Activated CD4-positive, alpha-beta T cell treated with anti-CD3 and anti-CD28 coated beads for 36 hours (primary cell): Measurements from ENCODE around the gene TCHP. TPM values are rescaled to one million over a fixed set of nuclear protein-coding genes. Genes with fewer than 3 reads are reported as not detected.
A peak's percentile ranks its signal among the peaks of the same experiment; 100 is the strongest.

Source experiments
- ATAC-seq: fragments of 200-7000 bp; cut with Tn5 transposase; one replicate; pipeline ENCODE4 v1.10.0; 2021; ENCODE audit warnings: mild to moderate bottlenecking, moderate library complexity
- CTCF ChIA-PET: fragments of 350-600 bp; sonication (Branson Sonifier 250); formaldehyde crosslinking; loops from one replicate; lab custom pipeline; 2021; ENCODE audit warnings: antibody characterized with exemption; lab: Charles Lee
- POLR2A ChIA-PET: fragments of 350-600 bp; sonication (Branson Sonifier 250); formaldehyde crosslinking; loops from one replicate; lab custom pipeline; 2021; ENCODE audit warnings: antibody characterized with exemption, inconsistent platforms; lab: Charles Lee
- DNase-seq: peaks from one replicate; pipeline ENCODE4 v3.0.0-alpha.2; 2020
- H3K27ac Mint-ChIP-seq: one replicate; pipeline ENCODE4 v1.8.0; 2021; ENCODE audit warnings: mixed read lengths
- H3K27me3 Mint-ChIP-seq: one replicate; pipeline ENCODE4 v1.8.0; 2021; ENCODE audit warnings: mixed read lengths
- H3K36me3 Mint-ChIP-seq: one replicate; pipeline ENCODE4 v1.8.0; 2021; ENCODE audit warnings: low read depth, mixed read lengths
- H3K4me1 Mint-ChIP-seq: one replicate; pipeline ENCODE4 v1.8.0; 2021; ENCODE audit warnings: mixed read lengths
- H3K4me3 Mint-ChIP-seq: one replicate; pipeline ENCODE4 v1.8.0; 2021; ENCODE audit warnings: mild to moderate bottlenecking, moderate library complexity, mixed read lengths
- H3K9me3 Mint-ChIP-seq: one replicate; pipeline ENCODE4 v1.8.0; 2021; ENCODE audit warnings: low read depth, mixed read lengths
- intact Hi-C, 2 experiments: fragments of 100-400 bp; cut with DNase I in 1 of 2; cut with micrococcal nuclease in 1 of 2; formaldehyde crosslinking; loops; one replicate each; pipeline versions ENCODE4 v1.14.2 to v1.15.1; 2022 to 2024; cut with DNase I, micrococcal nuclease
- total RNA-seq, 2 experiments: library from RNA; stranded (reverse); gene quantifications; one replicate each; pipeline ENCODE4 v1.2.3, GENCODE V29; 2021

TCHP gene
- total RNA-seq, 2 experiments from 2014 or later, result 15.1 to 16.1 TPM

GRCh38 chr12:109938947-109939346, 38.9 kb downstream of the TCHP start:
- H3K4me1 Mint-ChIP-seq, result no peaks in the 10 kb centered on the region
- no peak overlapping the region for H3K27ac Mint-ChIP-seq
- H3K36me3 Mint-ChIP-seq, result peaks cover 24% of the 10 kb centered on the region

GRCh38 chr12:109939504-109939903, 39.4 kb downstream of the TCHP start:
- ChIA-PET POLR2A (no interaction called here), CTCF (interaction anchor here (0.8 to 1.0 kb wide), 2 partner anchors 19 to 24 kb away, joined by 3 to 4 read pairs; no protein-coding TSS in a partner anchor)
- no peaks in the 10 kb centered on the region for H3K4me1 Mint-ChIP-seq
- no peak for DNase-seq
- no peaks in the 10 kb centered on the region for H3K9me3 Mint-ChIP-seq
- intact Hi-C loops, result no loop called here
- H3K27me3 Mint-ChIP-seq, result no peaks in the 10 kb centered on the region
- H3K36me3 Mint-ChIP-seq, result peaks cover 21% of the 10 kb centered on the region
- H3K27ac Mint-ChIP-seq, result no peak overlapping the region
- no peak overlapping the region for H3K4me3 Mint-ChIP-seq
- ATAC-seq, result no peak

More at GRCh38 chr12:109938947-109939346, 38.9 kb downstream of the TCHP start:
- ChIA-PET POLR2A (no interaction called here), CTCF (interaction anchor here (0.6 kb wide), 1 partner anchor 992 kb away, joined by 3 read pairs; no protein-coding TSS in a partner anchor)
- Mint-ChIP-seq H3K27me3 (no peaks in the 10 kb centered on the region), H3K9me3 (no peaks in the 10 kb centered on the region), H3K4me3 (no peak overlapping the region)
- no peak for ATAC-seq
- no peak for DNase-seq
- intact Hi-C loops, result no loop called here

GRCh38 chr12:109940339-109940923, 40.4 kb downstream of the TCHP start:
- Mint-ChIP-seq H3K4me3 (no peak overlapping the region), H3K27ac (no peak overlapping the region), H3K4me1 (peaks cover 4% of the 10 kb centered on the region), H3K27me3 (no peaks in the 10 kb centered on the region), H3K9me3 (no peaks in the 10 kb centered on the region), H3K36me3 (peaks cover 26% of the 10 kb centered on the region)
- intact Hi-C loops, result no loop called here
- DNase-seq (no peak), ATAC-seq (no peak)
- POLR2A ChIA-PET, result no interaction called here
- CTCF ChIA-PET, result interaction anchor here (1.0 to 3.2 kb wide), 4 partner anchors 12 to 135 kb away, joined by 3 to 9 read pairs (median 3); no protein-coding TSS in a partner anchor

GRCh38 chr12:109943811-109944210, 43.7 kb downstream of the TCHP start:
- intact Hi-C loops, result no loop called here
- DNase-seq (no peak), ATAC-seq (no peak)
- Mint-ChIP-seq H3K36me3 (peaks cover 31% of the 10 kb centered on the region), H3K27ac (no peak overlapping the region), H3K27me3 (no peaks in the 10 kb centered on the region), H3K4me3 (no peak overlapping the region), H3K9me3 (no peaks in the 10 kb centered on the region), H3K4me1 (peaks cover 28% of the 10 kb centered on the region)
- POLR2A ChIA-PET, result no interaction called here
- CTCF ChIA-PET, result no interaction called here

- H3K36me3 Mint-ChIP-seq, result peaks cover 30% of the 10 kb centered on the region
- ChIA-PET POLR2A (no interaction called here), CTCF (interaction anchor here (1.0 to 1.2 kb wide), 2 partner anchors 11 to 92 kb away, joined by 5 to 7 read pairs; no protein-coding TSS in a partner anchor)
- no peaks in the 10 kb centered on the region for H3K9me3 Mint-ChIP-seq
- DNase-seq, result no peak
- H3K27me3 Mint-ChIP-seq, result no peaks in the 10 kb centered on the region
- intact Hi-C loops, result no loop called here
- H3K27ac Mint-ChIP-seq, result peak overlapping the region; percentile 14
- H3K4me1 Mint-ChIP-seq, result peaks cover 28% of the 10 kb centered on the region
- H3K4me3 Mint-ChIP-seq, result no peak overlapping the region
- peak; percentile 49 for ATAC-seq
Observed at GRCh38 chr12:109944561-109945359, 44.7 kb downstream of the TCHP start.

GRCh38 chr12:109946505-109946904, 46.4 kb downstream of the TCHP start:
- peak overlapping the region; percentile 70 for H3K27ac Mint-ChIP-seq
- intact Hi-C loops, result no loop called here
- ChIA-PET CTCF (no interaction called here), POLR2A (no interaction called here)
- no peaks in the 10 kb centered on the region for H3K9me3 Mint-ChIP-seq
- no peak overlapping the region for H3K4me3 Mint-ChIP-seq
- DNase-seq, result no peak
- no peaks in the 10 kb centered on the region for H3K27me3 Mint-ChIP-seq
- ATAC-seq, result peak; percentile 44
- peaks cover 28% of the 10 kb centered on the region for H3K4me1 Mint-ChIP-seq
- H3K36me3 Mint-ChIP-seq, result peaks cover 38% of the 10 kb centered on the region

GRCh38 chr12:109946913-109947312, 46.8 kb downstream of the TCHP start:
- POLR2A ChIA-PET, result no interaction called here
- Mint-ChIP-seq H3K27ac (peak overlapping the region; percentile 77), H3K27me3 (no peaks in the 10 kb centered on the region), H3K4me1 (peaks cover 28% of the 10 kb centered on the region), H3K9me3 (no peaks in the 10 kb centered on the region), H3K4me3 (no peak overlapping the region), H3K36me3 (peaks cover 40% of the 10 kb centered on the region)
- ATAC-seq (no peak), DNase-seq (no peak)
- intact Hi-C loops, result no loop called here
- CTCF ChIA-PET, result no interaction called here

GRCh38 chr12:109947521-109947920, 47.4 kb downstream of the TCHP start:
- CTCF ChIA-PET, result interaction anchor here (0.6 kb wide), 3 partner anchors 69 to 394 kb away, joined by 3 to 4 read pairs (median 4); no protein-coding TSS in a partner anchor
- no peaks in the 10 kb centered on the region for H3K27me3 Mint-ChIP-seq
- H3K27ac Mint-ChIP-seq, result peak overlapping the region; percentile 77
- ATAC-seq (no peak), DNase-seq (no peak)
- intact Hi-C loops, result no loop called here
- H3K4me1 Mint-ChIP-seq, result peaks cover 30% of the 10 kb centered on the region
- POLR2A ChIA-PET, result no interaction called here
- peaks cover 46% of the 10 kb centered on the region for H3K36me3 Mint-ChIP-seq
- H3K4me3 Mint-ChIP-seq, result no peak overlapping the region
- H3K9me3 Mint-ChIP-seq, result no peaks in the 10 kb centered on the region

- no peak overlapping the region for H3K4me3 Mint-ChIP-seq
- DNase-seq, result no peak
- no peak for ATAC-seq
- POLR2A ChIA-PET, result no interaction called here
- H3K9me3 Mint-ChIP-seq, result no peaks in the 10 kb centered on the region
- no peaks in the 10 kb centered on the region for H3K27me3 Mint-ChIP-seq
- H3K4me1 Mint-ChIP-seq, result peaks cover 36% of the 10 kb centered on the region
- CTCF ChIA-PET, result interaction anchor here (0.6 kb wide), 1 partner anchor 70 kb away, joined by 4 read pairs; no protein-coding TSS in a partner anchor
- H3K27ac Mint-ChIP-seq, result no peak overlapping the region
- intact Hi-C loops, result no loop called here
- peaks cover 53% of the 10 kb centered on the region for H3K36me3 Mint-ChIP-seq
Observed at GRCh38 chr12:109948368-109948767, 48.3 kb downstream of the TCHP start.

GRCh38 chr12:109949089-109949488, 49.0 kb downstream of the TCHP start:
- no peak overlapping the region for H3K27ac Mint-ChIP-seq
- no peak for DNase-seq

GRCh38 chr12:109950625-109951024, 50.6 kb downstream of the TCHP start:
- no peak for ATAC-seq
- no peak for DNase-seq
- Mint-ChIP-seq H3K27me3 (no peaks in the 10 kb centered on the region), H3K27ac (no peak overlapping the region), H3K36me3 (peaks cover 60% of the 10 kb centered on the region), H3K9me3 (no peaks in the 10 kb centered on the region), H3K4me3 (no peak overlapping the region), H3K4me1 (peaks cover 32% of the 10 kb centered on the region)
- intact Hi-C loops, result no loop called here
- POLR2A ChIA-PET, result no interaction called here
- CTCF ChIA-PET, result interaction anchor here (0.5 kb wide), 1 partner anchor 1767 kb away, joined by 3 read pairs; no protein-coding TSS in a partner anchor

More at GRCh38 chr12:109949089-109949488, 49.0 kb downstream of the TCHP start:
- intact Hi-C loops, result no loop called here
- H3K9me3 Mint-ChIP-seq, result no peaks in the 10 kb centered on the region
- ChIA-PET POLR2A (no interaction called here), CTCF (no interaction called here)
- H3K4me3 Mint-ChIP-seq, result no peak overlapping the region
- H3K27me3 Mint-ChIP-seq, result no peaks in the 10 kb centered on the region
- peaks cover 57% of the 10 kb centered on the region for H3K36me3 Mint-ChIP-seq
- ATAC-seq, result no peak
- peaks cover 36% of the 10 kb centered on the region for H3K4me1 Mint-ChIP-seq
